GM10266 (cell line): ENCODE data around the gene KCNAB2.
A peak's percentile ranks its signal among the peaks of the same experiment; 100 is the strongest.

Experiments
- DNase-seq: peaks from one replicate; pipeline ENCODE4 v3.0.0; 2012; ENCODE audit errors: extremely low spot score
- CTCF ChIP-seq: IDR thresholded peaks from 2 replicates; pipeline ENCODE4 v1.5.1; 2012; ENCODE audit warnings: mild to moderate bottlenecking, low read depth; ENCODE audit not compliant: control insufficient read depth, insufficient read depth; ENCODE audit errors: missing control alignments

The KCNAB2 gene

GRCh38 chr1:6098303-6099215 is 52.9 kb downstream of the KCNAB2 start:
- DNase-seq, result no peak
- TF ChIP-seq CTCF, result no peak

GRCh38 chr1:6099297-6099696 is 53.6 kb downstream of the KCNAB2 start:
- no peak for TF ChIP-seq CTCF
- DNase-seq, result no peak

- peak; percentile 22 for TF ChIP-seq CTCF
- no peak for DNase-seq
Observed at GRCh38 chr1:6099787-6100765, 54.4 kb downstream of the KCNAB2 start.

- no peak for DNase-seq
- no peak for TF ChIP-seq CTCF
Observed at GRCh38 chr1:6100861-6101783, 55.4 kb downstream of the KCNAB2 start.

- no peak for TF ChIP-seq CTCF
- DNase-seq, result no peak
Observed at GRCh38 chr1:6101826-6102531, 56.3 kb downstream of the KCNAB2 start.

GRCh38 chr1:6102532-6102845 is 56.8 kb downstream of the KCNAB2 start:
- TF ChIP-seq CTCF, result no peak
- no peak for DNase-seq
